SU-DHL-6 (cell line): ENCODE measurements around the gene GCKR.

Experiments used
- H2AFZ ChIP-seq: fragments of 200-600 bp; sonication (generic); 2 replicates; pipeline ENCODE4 v1.6.1; 2014; ENCODE audit warnings: low read depth, mild to moderate bottlenecking, moderate library complexity, mixed read lengths, antibody characterized with exemption, low read length; ENCODE audit not compliant: severe bottlenecking
- H3F3A ChIP-seq: fragments of 200-600 bp; shearing (Covaris generic); 2 replicates; pipeline ENCODE4 v1.6.0; 2016; ENCODE audit warnings: antibody characterized with exemption, mild to moderate bottlenecking; ENCODE audit not compliant: insufficient read depth
- H3K27ac ChIP-seq: fragments of 200-600 bp; sonication (generic); 2 replicates; pipeline ENCODE4 v1.5.1; 2016; ENCODE audit warnings: low read depth, mild to moderate bottlenecking, low read length, moderate library complexity, mixed read lengths
- H3K27me3 ChIP-seq: fragments of 200-600 bp; sonication (generic), shearing (Covaris generic); 2 replicates; pipeline ENCODE4 v1.6.0; 2014; ENCODE audit warnings: mild to moderate bottlenecking, low read length
- H3K36me3 ChIP-seq: fragments of 200-600 bp; sonication (generic); 2 replicates; pipeline ENCODE4 v1.6.1; 2014; ENCODE audit warnings: mild to moderate bottlenecking, low read length, mixed read lengths
- H3K4me2 ChIP-seq: fragments of 300-600, 200-600 bp; shearing (Covaris generic), sonication (generic); 2 replicates; pipeline ENCODE4 v1.6.0; 2014; ENCODE audit warnings: low read length, low read depth, mild to moderate bottlenecking; ENCODE audit not compliant: poor library complexity, severe bottlenecking
- H3K4me3 ChIP-seq: fragments of 200-600 bp; sonication (generic); 2 replicates; pipeline ENCODE4 v1.5.1; 2014; ENCODE audit warnings: antibody characterized with exemption, low read length, mild to moderate bottlenecking, mixed read lengths; ENCODE audit not compliant: insufficient read depth, poor library complexity, severe bottlenecking
- H3K79me2 ChIP-seq: fragments of 200-600 bp; sonication (generic); 2 replicates; pipeline ENCODE4 v1.6.1; 2014; ENCODE audit warnings: mild to moderate bottlenecking, low read length, moderate library complexity; ENCODE audit not compliant: insufficient read depth
- H3K9ac ChIP-seq: fragments of 200-600 bp; sonication (generic); 2 replicates; pipeline ENCODE4 v1.7.0; 2014; ENCODE audit warnings: mild to moderate bottlenecking, low read length
- H3K9me2 ChIP-seq: fragments of 200-600 bp; sonication (generic); replicated peaks from 2 replicates; pipeline ENCODE4 v1.6.1; 2014; ENCODE audit warnings: low read length; ENCODE audit not compliant: insufficient read depth
- H3K9me3 ChIP-seq: fragments of 200-600 bp; sonication (generic); 2 replicates; pipeline ENCODE4 v1.6.1; 2014; ENCODE audit warnings: low read length, mixed read lengths; ENCODE audit not compliant: insufficient read depth
- H4K20me1 ChIP-seq: fragments of 200-600 bp; sonication (generic); 2 replicates; pipeline ENCODE4 v1.6.1; 2014; ENCODE audit warnings: low read depth, mild to moderate bottlenecking, antibody characterized with exemption, low read length, moderate library complexity, mixed read lengths
- CTCF ChIP-seq: fragments of 200-600 bp; sonication (generic); IDR thresholded peaks from one replicate; pipeline ENCODE4 v1.5.1; 2017; ENCODE audit warnings: antibody characterized with exemption, mild to moderate bottlenecking, low read length, moderate library complexity; ENCODE audit not compliant: insufficient read depth, poor library complexity, severe bottlenecking
- EZH2phosphoT487 ChIP-seq: fragments of 200-600 bp; sonication (generic), shearing (Covaris generic); conservative IDR thresholded peaks from 2 replicates; pipeline ENCODE4 v1.6.1; 2018; ENCODE audit warnings: mild to moderate bottlenecking, antibody characterized with exemption, low read length, moderate library complexity, mixed read lengths

Gene GCKR

GRCh38 chr2:27498975-27499374, 2.3 kb downstream of the GCKR start:
- no peak overlapping the region for H3K27ac ChIP-seq
- H3K9me2 ChIP-seq: no peaks in the 10 kb centered on the region
- no peaks in the 10 kb centered on the region for H3K9me3 ChIP-seq
- H4K20me1 ChIP-seq: no peaks in the 10 kb centered on the region
- H3K4me3 ChIP-seq: no peak overlapping the region
- no peaks in the 10 kb centered on the region for H3F3A ChIP-seq
- H3K36me3 ChIP-seq: no peaks in the 10 kb centered on the region
- no peak overlapping the region for H3K9ac ChIP-seq
- H2AFZ ChIP-seq: no peak overlapping the region
- H3K79me2 ChIP-seq: no peaks in the 10 kb centered on the region
- TF ChIP-seq EZH2phosphoT487 (no peak), CTCF (no peak)
- H3K4me2 ChIP-seq: no peak overlapping the region
- no peaks in the 10 kb centered on the region for H3K27me3 ChIP-seq

GRCh38 chr2:27501042-27501441, 4.4 kb downstream of the GCKR start:
- no peaks in the 10 kb centered on the region for H3K9me2 ChIP-seq
- no peak overlapping the region for H3K27ac ChIP-seq
- no peaks in the 10 kb centered on the region for H3K27me3 ChIP-seq
- TF ChIP-seq EZH2phosphoT487 (no peak), CTCF (no peak)
- H2AFZ ChIP-seq: no peak overlapping the region
- no peaks in the 10 kb centered on the region for H3K79me2 ChIP-seq
- no peak overlapping the region for H3K4me2 ChIP-seq
- no peak overlapping the region for H3K9ac ChIP-seq
- H3K9me3 ChIP-seq: no peaks in the 10 kb centered on the region
- no peaks in the 10 kb centered on the region for H3K36me3 ChIP-seq
- H3F3A ChIP-seq: no peaks in the 10 kb centered on the region
- H4K20me1 ChIP-seq: no peaks in the 10 kb centered on the region
- H3K4me3 ChIP-seq: no peak overlapping the region

GRCh38 chr2:27502142-27502541, 5.5 kb downstream of the GCKR start:
- Histone ChIP-seq H3K4me2 (no peak overlapping the region), H3K9me2 (no peaks in the 10 kb centered on the region), H3K9ac (no peak overlapping the region), H3K4me3 (no peak overlapping the region), H3K27me3 (no peaks in the 10 kb centered on the region), H3F3A (no peaks in the 10 kb centered on the region), H3K27ac (no peak overlapping the region), H3K36me3 (no peaks in the 10 kb centered on the region), H2AFZ (no peak overlapping the region), H3K9me3 (no peaks in the 10 kb centered on the region), H4K20me1 (no peaks in the 10 kb centered on the region), H3K79me2 (no peaks in the 10 kb centered on the region)
- no peak for TF ChIP-seq EZH2phosphoT487
- TF ChIP-seq CTCF: no peak

GRCh38 chr2:27506587-27506986, 9.9 kb downstream of the GCKR start:
- Histone ChIP-seq H2AFZ (no peak overlapping the region), H3K9ac (no peak overlapping the region), H3K4me3 (no peak overlapping the region), H3K9me2 (no peaks in the 10 kb centered on the region), H3K27ac (no peak overlapping the region), H4K20me1 (no peaks in the 10 kb centered on the region), H3K79me2 (no peaks in the 10 kb centered on the region), H3K9me3 (no peaks in the 10 kb centered on the region), H3K27me3 (no peaks in the 10 kb centered on the region), H3K4me2 (no peak overlapping the region), H3K36me3 (no peaks in the 10 kb centered on the region), H3F3A (no peaks in the 10 kb centered on the region)
- no peak for TF ChIP-seq EZH2phosphoT487
- no peak for TF ChIP-seq CTCF
